ENCODE results near the gene ALG1L2.
A peak's percentile ranks its signal among the peaks of the same experiment; 100 is the strongest.
"Not testable (repeated sequence)": the region's sequence is repeated elsewhere in the genome, so short reads cannot be mapped to it uniquely, and the experiment has no call there.

Gene ALG1L2

DNA sequence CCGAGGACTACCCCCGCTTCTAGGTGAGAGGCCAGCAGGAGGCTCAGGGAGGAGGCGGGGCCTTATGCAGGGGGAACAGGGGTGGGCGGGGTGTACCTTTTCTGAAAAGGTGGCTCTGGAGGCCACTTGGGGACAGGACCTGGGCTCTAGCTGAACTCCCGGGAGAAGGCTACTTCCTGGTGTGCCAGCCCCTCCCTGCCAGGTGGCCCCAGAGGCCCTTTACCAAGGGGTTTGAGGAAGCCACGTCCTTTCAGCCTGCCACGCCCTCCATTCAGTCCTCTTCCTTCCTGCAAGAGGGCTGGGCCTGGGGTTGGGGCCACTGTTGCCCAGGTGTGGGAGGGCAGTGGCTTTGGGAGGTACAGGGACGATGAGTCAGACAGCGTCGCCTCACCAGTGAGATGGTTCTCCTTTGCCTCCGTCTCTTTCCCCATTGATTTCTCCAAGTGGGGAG is 12.9 kb downstream of the ALG1L2 start:
- peak; percentile 16 for DNase-seq

DNA sequence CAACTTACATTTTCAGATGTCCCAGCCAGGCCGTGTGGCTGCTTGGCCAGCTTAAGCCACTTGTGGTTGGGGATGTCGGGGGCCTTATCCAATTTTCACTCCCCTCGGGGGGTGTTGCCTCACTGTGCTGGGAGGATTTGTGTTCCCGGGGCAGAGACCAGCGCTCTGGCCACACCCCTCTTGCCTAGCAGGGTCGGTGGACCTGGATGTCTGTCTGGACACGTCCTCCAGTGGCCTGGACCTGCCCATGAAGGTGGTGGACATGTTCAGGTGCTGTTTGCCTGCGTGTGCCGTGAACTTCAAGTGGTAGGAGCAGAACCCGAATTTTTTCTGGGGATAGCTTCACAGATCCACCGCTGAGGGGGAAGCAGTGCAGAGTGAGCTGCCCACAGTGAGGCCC is 14.2 kb downstream of the ALG1L2 start:
- not testable (repeated sequence) for DNase-seq

DNA sequence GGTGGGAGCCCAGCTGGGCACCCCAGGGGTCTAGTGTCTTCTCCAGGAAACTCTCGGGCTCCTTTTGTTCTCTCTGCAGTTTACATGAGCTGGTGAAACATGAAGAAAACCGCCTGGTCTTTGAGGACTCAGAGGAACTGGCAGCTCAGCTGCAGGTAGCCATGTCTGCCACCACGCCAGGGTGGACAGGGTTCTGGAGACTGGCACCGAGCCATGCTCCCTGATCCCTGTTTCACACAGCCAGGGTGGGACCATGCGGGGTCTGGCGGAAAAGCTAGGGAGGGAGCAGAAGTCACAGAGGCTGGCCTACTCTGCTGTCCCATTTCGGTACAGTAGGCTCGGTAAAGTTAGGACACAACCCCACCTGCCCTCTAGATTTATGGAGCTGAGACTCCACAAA is 15.5 kb downstream of the ALG1L2 start:
- not testable (repeated sequence) for DNase-seq

DNA sequence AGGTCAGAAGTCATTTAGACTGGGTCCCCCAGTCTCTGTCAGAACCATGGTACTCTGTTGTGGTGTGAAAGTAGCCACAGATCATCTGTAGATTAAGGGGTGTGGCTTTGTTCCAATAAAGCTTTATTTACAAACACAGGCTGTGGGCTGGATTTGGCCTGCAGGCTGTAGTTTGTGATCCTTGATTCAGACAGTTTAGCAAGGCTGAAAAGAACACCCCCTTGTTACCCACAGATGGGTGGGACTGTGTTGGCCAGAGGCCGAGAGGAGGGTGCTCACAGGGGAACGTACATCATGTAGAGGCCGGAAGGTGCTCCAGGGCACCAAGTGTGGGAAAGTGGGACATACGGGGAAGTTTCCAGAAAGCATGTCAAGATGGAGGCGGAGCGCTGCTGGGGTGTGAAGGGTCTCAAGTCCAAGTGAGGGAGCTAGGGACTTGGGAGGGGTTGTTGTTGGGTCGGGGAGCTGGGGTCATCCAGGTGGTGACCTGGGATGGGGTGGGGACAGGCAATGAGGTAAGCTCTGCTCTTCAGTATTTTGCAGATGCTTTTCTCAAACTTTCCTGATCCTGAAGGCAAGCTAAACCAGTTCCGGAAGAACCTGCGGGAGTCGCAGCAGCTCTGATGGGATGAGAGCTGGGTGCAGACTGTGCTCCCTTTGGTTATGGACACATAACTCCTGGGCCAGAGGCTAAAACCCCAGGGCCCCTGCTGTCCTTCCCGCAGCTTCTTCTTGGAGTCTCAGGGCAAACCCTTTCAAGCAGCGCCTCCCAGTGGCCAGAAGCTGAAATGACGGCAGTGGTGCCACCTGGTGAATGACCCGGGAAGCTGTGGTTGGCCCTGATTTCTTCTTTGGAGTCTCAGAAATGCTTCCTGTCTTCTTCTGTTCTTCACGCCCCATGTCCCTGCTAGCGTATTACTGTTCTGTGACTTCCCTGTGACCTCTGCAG is 16.3 kb downstream of the ALG1L2 start:
- peak; percentile 33 for DNase-seq

DNA sequence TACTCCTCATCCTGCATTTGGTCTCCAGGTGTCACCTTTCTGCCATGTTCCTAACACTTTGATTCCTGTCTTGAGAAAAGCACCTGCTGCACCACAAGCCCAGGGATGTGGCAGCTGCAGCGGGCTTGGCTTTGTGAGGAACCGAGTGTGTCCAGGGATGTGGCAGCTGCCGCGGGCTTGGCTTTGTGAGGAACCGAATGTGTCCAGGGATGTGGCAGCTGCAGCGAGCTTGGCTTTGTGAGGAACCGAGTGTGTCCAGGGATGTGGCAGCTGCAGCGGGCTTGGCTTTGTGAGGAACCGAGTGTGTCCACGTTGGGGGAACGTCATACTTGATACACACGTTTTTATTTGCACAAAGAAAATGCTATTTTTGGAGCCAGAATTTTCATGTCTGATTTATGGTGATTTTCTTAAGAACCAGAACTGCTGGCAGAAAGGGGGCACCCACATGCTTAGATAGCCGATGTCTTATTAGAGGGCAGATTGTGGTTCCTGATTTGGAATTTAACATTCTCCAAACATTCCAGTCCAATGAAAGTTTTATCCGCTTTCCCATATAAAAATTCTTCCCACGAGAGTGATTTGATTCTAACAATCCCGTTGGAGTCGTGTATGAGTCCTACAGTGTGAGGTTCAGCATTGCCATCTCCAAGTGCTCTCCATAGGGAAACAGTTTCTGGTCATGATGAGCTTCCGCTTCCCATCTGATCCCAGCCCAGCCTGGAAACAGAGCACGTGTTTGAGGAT is 17.2 kb downstream of the ALG1L2 start:
- not testable (repeated sequence) for DNase-seq

DNA sequence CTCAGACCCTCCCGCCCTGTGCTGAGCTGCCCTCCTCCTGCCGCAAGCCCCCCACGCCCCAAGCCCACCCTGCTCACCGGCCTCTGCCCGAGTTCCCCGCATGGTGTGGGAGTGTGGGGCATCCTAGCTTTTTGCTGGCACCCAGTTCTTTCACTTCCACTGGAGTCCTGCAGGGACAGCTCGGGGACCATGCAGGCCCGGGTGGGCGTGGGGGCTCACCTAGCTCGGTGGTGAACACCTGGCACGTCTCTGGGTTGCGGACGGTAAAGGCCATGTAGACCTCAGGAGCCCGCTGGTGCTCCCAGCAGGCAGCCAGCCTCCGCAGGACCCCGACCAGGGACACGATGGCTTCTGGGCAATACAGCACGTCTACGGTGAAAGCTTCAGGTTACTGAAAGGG is 20.9 kb downstream of the ALG1L2 start:
- DNase-seq: not testable (repeated sequence)

DNA sequence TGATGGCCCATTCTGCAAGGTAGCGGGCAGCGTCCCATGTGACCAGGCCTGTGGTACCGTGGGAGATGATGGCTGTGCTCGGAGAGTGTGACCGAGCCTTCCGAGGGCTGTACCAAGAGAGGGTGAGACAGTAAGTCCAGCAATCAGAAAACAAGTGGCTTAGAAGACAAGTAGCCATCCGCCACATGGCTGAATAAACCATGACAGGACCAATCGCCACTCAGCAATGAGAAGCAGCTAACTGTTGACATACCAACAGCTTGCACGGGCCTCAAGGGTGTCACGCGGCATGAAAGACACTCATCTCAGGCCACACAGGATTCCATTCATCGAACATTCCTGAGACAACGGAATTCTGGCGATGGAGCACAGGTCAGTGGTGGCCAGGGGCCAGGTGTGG is 22.6 kb downstream of the ALG1L2 start:
- not testable (repeated sequence) for DNase-seq

DNA sequence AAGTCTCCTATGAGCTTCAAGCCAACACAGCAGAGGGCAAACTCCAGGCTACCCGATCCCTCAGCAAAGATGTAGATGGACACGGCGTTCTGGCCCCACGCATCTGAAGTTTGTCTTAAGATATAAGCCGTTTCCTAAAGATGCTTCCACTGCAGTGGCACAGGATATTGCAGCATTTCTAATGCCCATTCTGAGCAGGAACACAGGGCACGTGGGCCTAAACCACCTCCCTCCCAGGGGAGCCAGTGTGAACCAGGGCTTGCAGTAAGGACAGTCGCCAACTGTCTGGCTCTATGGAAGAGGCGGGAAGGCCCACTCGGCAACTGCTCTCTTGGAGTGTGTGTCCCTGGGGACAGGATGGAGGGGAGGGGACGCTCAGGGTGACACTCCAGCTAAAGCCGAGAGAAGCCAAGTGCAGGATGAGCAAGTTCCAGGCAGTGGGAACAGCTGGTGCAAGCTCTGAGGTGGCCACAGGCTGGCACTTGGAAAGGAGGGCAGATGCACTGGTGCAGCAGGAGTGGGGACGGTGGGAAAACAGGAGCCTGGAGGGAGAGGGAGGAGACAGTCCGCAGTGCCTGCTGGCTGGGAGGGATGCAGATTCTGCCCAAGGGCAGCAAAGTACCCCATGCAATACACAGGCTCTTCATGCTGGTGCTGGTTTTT is 25.8 kb downstream of the ALG1L2 start:
- not testable (repeated sequence) for DNase-seq

DNA sequence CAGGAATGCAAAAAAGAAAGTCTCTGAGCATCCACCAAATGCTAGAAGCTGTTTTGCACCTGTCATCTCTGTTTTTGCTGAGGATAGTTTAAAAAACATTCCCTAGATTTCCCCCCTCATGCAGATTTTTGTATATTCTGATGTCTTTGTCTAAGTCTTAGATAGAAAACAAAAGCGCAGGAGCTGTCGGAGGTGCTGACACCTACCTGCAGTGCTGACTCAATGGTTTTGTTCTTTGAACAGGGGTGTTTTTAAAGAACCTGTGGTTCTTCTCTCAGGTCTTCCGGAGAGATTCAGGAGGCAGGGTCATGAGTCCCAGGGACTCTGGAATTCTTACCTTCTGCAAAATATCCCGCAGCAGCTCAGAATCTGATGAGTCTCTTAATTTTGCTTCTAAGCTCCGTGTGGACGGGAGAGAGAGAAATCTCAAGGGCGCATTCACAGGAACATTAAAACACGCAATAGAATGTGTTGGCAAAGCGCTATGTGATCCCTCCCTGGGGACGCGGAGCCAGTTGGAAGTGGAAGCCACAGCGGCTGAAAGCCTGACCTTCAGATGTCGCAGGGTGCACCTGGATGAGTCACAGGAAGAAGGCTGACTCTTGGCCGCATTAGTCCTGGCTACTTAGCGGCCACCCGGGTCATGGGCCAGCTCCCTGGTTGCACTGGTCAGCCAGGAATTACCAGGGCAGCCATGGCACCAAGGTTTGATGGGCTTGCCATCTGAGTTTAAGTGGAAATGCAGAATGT is 27.4 kb downstream of the ALG1L2 start:
- DNase-seq: not testable (repeated sequence)

DNA sequence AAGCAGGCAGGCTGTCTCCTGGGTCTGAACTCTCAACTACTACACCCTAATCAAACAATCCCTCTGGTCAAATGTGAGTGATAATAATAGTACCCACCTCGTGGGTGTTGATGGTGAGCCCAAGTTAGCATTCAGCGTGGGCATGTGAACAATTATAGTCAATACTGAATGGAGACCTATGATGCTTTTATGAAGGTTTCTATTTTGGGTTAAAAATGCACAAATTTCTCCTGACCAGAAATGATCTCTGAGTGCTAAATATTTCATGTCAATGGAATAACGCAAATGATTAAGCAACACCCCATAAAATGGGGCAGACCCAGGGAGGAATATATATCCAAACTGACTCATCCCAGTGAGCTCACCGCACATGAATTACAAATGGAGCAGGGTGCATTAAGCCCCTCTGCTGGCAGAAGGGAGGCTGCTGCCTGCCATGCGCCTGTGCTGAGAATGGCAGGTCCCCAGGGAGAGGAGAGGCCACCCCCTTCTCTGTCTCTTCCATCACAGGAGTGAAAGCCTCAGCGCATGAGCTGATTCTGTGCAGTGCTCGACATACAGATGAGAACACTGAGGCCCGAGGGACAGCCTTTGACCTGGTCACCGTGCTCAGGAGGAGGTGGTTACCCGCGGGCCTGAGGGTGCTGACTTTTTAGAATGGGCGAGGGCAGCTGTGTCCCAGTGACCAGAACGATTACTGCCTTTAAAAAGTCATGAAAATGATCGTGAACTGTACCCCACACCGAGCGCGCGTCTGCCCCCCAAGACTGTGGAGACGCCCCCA is 28.9 kb downstream of the ALG1L2 start:
- peak; percentile 26 for DNase-seq

DNA sequence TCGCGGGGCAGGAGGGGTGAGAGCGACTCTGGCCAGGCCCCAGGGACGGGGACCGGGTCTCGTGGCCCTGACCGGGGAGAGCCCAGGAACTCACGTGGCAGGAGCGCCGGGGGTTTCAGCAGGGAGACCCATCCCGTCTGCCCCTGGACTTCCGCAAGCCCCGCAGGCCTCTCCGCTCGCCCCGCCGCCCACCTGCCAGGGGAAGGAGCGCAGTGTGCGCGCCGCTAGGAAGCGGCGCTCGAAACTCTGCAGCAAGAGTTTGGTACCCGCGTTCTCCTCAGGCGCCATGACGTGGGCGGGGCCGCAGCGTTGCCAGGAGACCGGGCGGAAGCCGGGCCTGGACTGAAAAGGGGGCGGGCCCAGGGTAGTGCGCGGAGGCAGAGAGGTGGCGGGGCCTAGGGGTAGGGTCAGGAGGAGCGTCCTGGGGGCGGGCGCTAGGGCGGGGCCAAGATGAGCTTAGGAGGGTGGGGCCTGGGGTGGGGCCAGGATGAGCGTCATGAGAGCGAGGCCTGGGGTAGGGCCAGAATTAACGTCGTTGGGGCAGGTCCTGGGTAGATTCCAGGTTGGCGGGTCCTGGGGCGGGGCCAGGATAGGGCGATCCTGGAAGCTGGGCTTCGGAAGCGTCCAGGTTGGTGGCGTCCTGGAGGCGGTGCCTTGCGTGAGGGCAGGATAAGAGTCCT is 29.7 kb downstream of the ALG1L2 start:
- peak; percentile 99 for DNase-seq

DNA sequence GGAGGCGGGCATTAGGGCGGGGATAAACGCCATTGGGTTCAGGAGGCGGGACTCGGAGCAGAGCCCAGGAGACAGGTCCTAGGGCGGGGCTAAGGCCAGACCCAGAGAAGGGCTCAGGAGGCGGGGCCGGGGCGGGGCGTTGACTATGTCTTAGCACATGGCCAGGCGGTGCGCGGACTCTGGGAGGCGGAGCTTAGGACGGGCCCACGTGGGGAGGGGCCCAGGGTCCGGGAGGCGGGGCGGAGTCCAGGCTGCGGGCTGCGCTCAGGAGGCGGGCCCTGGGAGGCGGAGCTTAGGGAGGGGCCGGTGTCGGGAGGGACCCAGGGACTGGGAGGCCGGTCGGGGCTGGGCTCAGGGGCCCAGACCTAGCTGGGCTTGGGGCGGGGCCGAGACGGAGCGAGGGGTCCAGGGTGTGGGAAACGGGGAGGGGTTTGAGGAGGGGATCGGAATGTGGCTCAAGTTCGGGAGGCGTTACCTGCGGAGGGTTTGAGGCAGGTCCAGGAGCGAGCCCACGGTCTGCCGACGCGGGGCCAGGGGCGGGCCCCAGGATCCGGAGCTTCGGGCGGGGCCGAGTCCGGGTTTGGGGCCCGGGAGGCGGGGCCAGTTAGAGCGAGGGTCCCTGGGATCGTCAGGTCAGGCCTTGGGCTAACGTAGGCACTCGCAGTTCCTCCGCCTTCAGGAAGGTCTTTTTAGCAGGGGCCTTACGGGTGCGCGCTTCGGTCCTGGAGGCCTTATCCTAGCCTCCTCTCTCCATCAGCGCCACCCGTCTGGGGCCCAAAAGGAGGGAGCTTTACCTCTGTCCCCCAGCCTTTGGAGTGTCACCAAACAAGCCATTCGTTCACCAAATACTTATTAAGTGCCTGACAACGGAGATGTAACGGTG is 30.5 kb downstream of the ALG1L2 start:
- DNase-seq: peak; percentile 100

DNA sequence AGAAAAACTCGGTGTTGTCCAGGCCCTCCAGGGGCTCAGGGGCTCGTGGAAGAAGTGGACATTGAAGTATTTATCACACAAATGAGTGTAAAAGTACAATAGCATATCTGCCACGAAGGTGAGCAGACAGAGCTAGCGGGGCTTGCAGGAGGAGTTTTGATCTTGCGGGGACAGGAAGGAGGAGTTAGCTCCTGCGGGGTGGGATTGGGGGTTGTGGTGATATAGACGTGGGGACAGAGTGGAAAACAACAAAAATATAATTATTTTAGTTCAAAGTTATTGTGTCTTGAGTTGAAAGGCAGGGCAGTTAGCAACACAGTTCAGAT is 31.1 kb downstream of the ALG1L2 start:
- DNase-seq: not testable (repeated sequence)

DNA sequence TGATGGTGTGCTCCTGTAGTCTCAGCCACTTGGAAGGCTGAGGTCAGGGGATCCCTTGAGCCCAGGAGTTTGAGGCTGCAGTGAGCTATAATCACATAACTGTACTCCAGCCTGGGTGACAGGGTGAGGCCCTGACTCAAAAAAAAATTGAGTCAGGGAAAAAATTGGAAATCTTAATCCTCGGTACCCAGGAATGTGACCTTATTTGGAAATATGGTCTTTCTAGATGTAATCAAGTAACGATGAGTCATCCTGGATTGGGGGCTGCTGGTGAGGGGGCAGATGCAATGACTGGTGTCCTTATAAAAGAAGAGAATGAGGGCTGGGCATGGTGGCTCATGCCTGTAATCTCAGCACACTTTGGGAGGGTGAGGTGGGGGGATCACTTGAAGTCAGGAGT is 33.8 kb downstream of the ALG1L2 start:
- not testable (repeated sequence) for DNase-seq

DNA sequence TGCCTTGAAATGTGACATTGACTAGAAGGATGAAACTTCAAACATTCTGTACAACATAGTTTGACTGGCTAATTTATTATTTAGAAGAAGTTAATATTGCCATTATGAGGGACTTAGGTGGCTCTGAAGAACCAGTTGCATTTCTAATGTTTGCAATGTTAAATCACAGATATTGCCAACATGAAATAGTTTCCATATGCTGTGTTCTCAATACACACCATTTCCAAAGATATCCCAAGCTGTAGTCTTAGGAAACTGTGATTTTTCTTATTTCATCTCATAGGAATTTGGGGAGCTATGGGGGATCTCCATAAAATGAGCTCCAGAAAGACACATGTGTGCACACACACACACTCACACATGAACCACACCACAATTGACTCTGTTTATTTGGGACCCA is 36.3 kb downstream of the ALG1L2 start:
- no peak for DNase-seq

DNA sequence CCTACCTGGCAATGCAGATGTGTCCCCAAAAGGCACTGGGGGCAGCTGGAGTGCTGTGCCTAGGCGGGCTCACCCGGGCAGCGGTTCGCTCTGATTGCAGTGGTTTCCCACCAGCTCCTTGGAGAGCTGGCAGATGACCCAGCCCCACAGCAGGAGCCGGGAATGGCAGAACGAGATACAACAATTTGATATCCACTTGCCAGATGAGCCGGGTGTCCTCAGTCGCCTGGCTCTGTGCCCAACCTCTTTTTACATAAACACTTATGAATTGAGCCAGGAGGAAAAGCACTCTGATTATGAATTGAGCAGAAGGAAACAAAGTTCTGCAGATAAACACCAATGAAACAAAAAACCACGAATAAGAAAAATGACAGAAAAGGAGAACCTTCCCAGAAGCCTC is 38.2 kb downstream of the ALG1L2 start:
- DNase-seq: not testable (repeated sequence)

DNA sequence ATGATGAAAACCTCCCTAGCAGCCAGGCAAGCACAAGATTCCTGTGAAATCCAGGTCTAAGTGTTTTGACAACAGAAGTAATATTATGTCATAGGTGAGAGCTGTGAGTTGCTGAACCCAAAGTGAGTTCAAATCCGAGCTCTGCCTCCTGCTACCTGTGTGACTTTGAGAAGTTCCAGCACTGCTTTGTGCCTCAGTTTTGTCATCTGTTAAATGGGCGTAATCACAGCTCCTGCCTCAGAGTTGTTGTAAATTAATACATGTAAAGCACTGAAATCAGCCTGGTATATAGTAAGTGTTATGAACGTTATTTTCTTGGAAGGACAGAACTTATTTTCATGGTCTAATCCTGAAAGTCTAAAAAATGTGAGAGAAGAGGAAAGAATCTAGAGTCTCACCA is 38.7 kb downstream of the ALG1L2 start:
- not testable (repeated sequence) for DNase-seq

DNA sequence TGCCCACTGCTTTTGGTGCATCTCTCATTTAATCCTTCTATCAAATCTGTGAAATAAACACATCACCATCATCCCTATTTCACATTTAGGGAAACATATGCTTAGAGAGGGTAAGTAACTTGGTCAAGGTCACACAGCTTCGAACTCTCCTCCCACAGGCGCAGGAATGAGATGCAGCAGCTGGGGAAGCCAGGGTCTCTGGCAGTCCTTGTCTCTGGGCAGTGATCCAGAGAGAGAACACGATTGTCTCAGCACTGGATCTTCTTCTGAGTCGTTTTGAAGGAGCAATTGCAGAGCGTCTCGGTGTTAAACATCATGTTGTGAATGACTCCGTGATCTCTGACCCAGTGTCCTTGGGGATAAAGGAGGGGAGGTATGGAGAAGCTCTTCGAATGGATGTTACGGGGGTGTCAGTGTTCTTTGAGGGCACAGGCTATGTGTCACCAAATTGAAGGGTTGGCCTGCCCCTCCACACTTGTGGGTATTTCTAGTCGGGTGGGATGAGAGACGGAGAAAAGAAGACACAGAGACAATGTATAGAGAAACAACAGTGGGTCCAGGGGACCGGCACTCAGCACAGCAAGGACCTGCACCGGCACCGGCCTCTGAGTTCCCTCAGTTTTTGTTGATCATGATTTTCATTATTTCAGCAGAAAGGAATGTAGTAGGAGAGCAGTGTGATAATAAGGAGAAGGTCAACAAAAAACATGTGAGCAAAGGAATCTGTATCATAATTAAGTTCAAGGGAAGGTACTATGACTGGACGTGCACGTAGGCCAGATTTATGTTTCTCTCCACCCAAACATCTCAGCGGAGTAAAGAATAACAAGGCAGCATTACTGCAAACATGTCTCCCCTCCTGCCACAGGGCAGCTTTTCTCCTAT is 41.5 kb downstream of the ALG1L2 start:
- DNase-seq: not testable (repeated sequence)

DNA sequence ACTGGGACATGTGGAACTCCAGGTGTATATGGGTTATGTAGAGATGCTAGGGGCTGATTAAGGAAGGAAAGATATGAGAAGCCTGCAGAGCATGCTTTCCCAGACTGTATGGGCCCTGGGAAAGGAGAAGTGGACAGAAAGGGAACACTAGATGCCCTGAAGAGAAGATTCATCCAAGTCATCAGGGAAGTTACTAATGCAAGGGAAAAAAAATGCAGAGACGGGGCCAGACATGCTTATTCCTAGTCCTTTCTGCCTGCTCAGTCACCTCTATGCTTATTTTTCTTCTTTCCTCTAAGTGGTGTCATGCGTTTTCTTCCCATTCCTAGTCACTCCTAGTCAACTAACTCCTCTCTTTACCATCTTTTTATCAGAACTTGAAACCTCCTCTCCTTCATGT is 43.8 kb downstream of the ALG1L2 start:
- DNase-seq: not testable (repeated sequence)
